GM12878 (cell line): Measurements from ENCODE around the gene CAMTA2. TPM values are rescaled to one million over a fixed set of nuclear protein-coding genes. Genes with fewer than 3 reads are reported as not detected.

ENCODE experiments used
- ATAC-seq: fragments of 200-7000 bp; cut with Tn5 transposase; 3 replicates; pipeline ENCODE4 v1.9.1; 2020; ENCODE audit warnings: mild to moderate bottlenecking, moderate library complexity
- BruUV-seq: library from RNA; stranded (reverse); fragments of 400-500 nt; replicated peaks from 2 replicates; lab custom pipeline; 2021; lab: Mats Ljungman, UMichigan
- CTCF ChIA-PET: fragments of 300-600 bp; sonication (Branson Sonifier 250); formaldehyde crosslinking; extraction: SDS; loops from one replicate; lab custom pipeline; 2021; ENCODE audit warnings: inconsistent platforms; lab: Yijun Ruan, JAX
- POLR2A ChIA-PET: fragments of 350-600 bp; formaldehyde crosslinking; extraction: SDS; loops from one replicate; lab custom pipeline; 2021; ENCODE audit warnings: inconsistent platforms; lab: Charles Lee
- RAD21 ChIA-PET: fragments of 300-600 bp; sonication (Branson Sonifier 250); formaldehyde crosslinking; loops from one replicate; lab custom pipeline; 2023; ENCODE audit warnings: antibody characterized with exemption; ENCODE audit not compliant: unreplicated experiment; lab: Charles Lee
- SMC1A ChIA-PET: fragments of 300-600 bp; sonication (Branson Sonifier 250); formaldehyde crosslinking; loops from one replicate; lab custom pipeline; 2023; ENCODE audit not compliant: unreplicated experiment, uncharacterized antibody; lab: Charles Lee
- DNase-seq: peaks from one replicate; pipeline ENCODE4 v3.0.0-alpha.2; 2011; ENCODE audit warnings: low read depth, low spot score
- FAIRE-seq: peaks from 3 replicates; lab custom pipeline; 2011; peaks lifted over from hg19 to GRCh38; lab: Jason Lieb, UNC
- H2AFZ ChIP-seq: 2 replicates; pipeline ENCODE4 v1.6.0; 2011; ENCODE audit warnings: low read depth, low read length, control low read depth; ENCODE audit not compliant: control insufficient read depth
- H3K27ac ChIP-seq: 2 replicates; pipeline ENCODE4 v1.5.1; 2011; ENCODE audit warnings: control low read depth; ENCODE audit not compliant: control insufficient read depth, insufficient read depth
- H3K27me3 ChIP-seq, 2 experiments: replicated peaks in 1 of 2; 2 replicates each; pipeline versions ENCODE4 v1.6.0 to v1.6.1; 2011; ENCODE audit warnings: low read length in 1 of 2; ENCODE audit not compliant: control insufficient read depth in 2 of 2, insufficient read depth in 2 of 2
- H3K36me3 ChIP-seq, 2 experiments: 2 replicates each; pipeline ENCODE4 v1.5.1; 2011; ENCODE audit warnings: low read length in 1 of 2; ENCODE audit not compliant: control insufficient read depth in 2 of 2, insufficient read depth in 2 of 2
- H3K4me1 ChIP-seq: 2 replicates; pipeline ENCODE4 v1.6.1; 2011; ENCODE audit warnings: mild to moderate bottlenecking, low read length, moderate library complexity, mixed read lengths; ENCODE audit not compliant: control insufficient read depth, insufficient read depth
- H3K4me2 ChIP-seq: 2 replicates; pipeline ENCODE4 v1.6.0; 2011; ENCODE audit warnings: control low read depth; ENCODE audit not compliant: control insufficient read depth, insufficient read depth
- H3K4me3 ChIP-seq: fragments of 200-600 bp; sonication (generic); 2 replicates; pipeline ENCODE4 v1.5.1; 2016
- H3K79me2 ChIP-seq: 2 replicates; pipeline ENCODE4 v1.6.0; 2011; ENCODE audit warnings: low read length; ENCODE audit not compliant: control insufficient read depth, insufficient read depth
- H3K9ac ChIP-seq: 2 replicates; pipeline ENCODE4 v1.8.0; 2011; ENCODE audit warnings: low read length, control low read depth, mixed read lengths; ENCODE audit not compliant: control insufficient read depth, insufficient read depth
- H3K9me3 ChIP-seq: replicated peaks from 3 replicates; pipeline ENCODE4 v1.5.1; 2011; ENCODE audit warnings: mild to moderate bottlenecking, low read length; ENCODE audit not compliant: control insufficient read depth, insufficient read depth
- H4K20me1 ChIP-seq: 2 replicates; pipeline ENCODE4 v1.6.0; 2011; ENCODE audit not compliant: control insufficient read depth, insufficient read depth
- CBX3 ChIP-seq: fragments of 200-600 bp; sonication (generic); IDR thresholded peaks from 2 replicates; pipeline ENCODE4 v1.6.1; 2016; ENCODE audit warnings: low read depth, borderline replicate concordance
- CTCF ChIP-seq, 3 experiments: IDR thresholded peaks in 2 of 3; conservative IDR thresholded peaks in 1 of 3; 2 replicates each; pipeline ENCODE4 v1.5.1; 2011; ENCODE audit warnings: low read depth in 3 of 3, low read length in 3 of 3, mild to moderate bottlenecking in 3 of 3, control low read depth in 2 of 3, moderate library complexity in 2 of 3, inconsistent platforms in 1 of 3, mixed read lengths in 1 of 3; ENCODE audit not compliant: control insufficient read depth in 2 of 3, insufficient read depth in 1 of 3; ENCODE audit errors: extremely low read depth in 1 of 3
- E2F4 ChIP-seq: IDR thresholded peaks from 2 replicates; pipeline ENCODE4 v1.6.1; 2012; ENCODE audit warnings: low read depth, low read length, improper control_type of control experiment
- EP300 ChIP-seq, 2 experiments: fragments of 150-350 bp in 1 of 2; IDR thresholded peaks; 2 replicates each; pipeline ENCODE4 v1.6.1; 2011 to 2012; ENCODE audit warnings: low read depth in 2 of 2, low read length in 2 of 2, borderline replicate concordance in 1 of 2, improper control_type of control experiment in 1 of 2, inconsistent platforms in 1 of 2; ENCODE audit not compliant: control insufficient read depth in 1 of 2
- GATAD2B ChIP-seq: fragments of 450-650 bp; conservative IDR thresholded peaks from 2 replicates; pipeline ENCODE4 v1.6.1; 2017; ENCODE audit warnings: low read depth, mild to moderate bottlenecking, moderate library complexity
- KDM1A ChIP-seq: fragments of 200-600 bp; sonication (generic); IDR thresholded peaks from 2 replicates; pipeline ENCODE4 v1.6.1; 2016; ENCODE audit warnings: borderline replicate concordance
- KLF5 ChIP-seq: fragments of 450-650 bp; IDR thresholded peaks from 2 replicates; pipeline ENCODE4 v1.6.1; 2014; ENCODE audit warnings: mild to moderate bottlenecking; ENCODE audit not compliant: partially characterized antibody
- LARP7 ChIP-seq: fragments of 450-650 bp; IDR thresholded peaks from 2 replicates; pipeline ENCODE4 v1.6.1; 2017; ENCODE audit warnings: mild to moderate bottlenecking
- NR2C2 ChIP-seq: IDR thresholded peaks from 2 replicates; pipeline ENCODE4 v1.6.1; 2011; ENCODE audit warnings: borderline replicate concordance, low read depth; ENCODE audit not compliant: control insufficient read depth, insufficient read length
- PAX8 ChIP-seq: fragments of 450-650 bp; IDR thresholded peaks from 2 replicates; pipeline ENCODE4 v1.6.1; 2017; ENCODE audit warnings: mild to moderate bottlenecking, moderate library complexity
- POLR2AphosphoS5 ChIP-seq: IDR thresholded peaks from 2 replicates; pipeline ENCODE4 v1.6.1; 2011; ENCODE audit warnings: mild to moderate bottlenecking, low read length, inconsistent platforms
- RAD21 ChIP-seq: IDR thresholded peaks from 2 replicates; pipeline ENCODE4 v1.6.1; 2011; ENCODE audit warnings: mild to moderate bottlenecking, low read depth, low read length, moderate library complexity; ENCODE audit not compliant: insufficient read depth
- SREBF2 ChIP-seq: IDR thresholded peaks from 2 replicates; pipeline ENCODE4 v1.6.1; 2012; ENCODE audit warnings: mild to moderate bottlenecking, low read length
- TBL1XR1 ChIP-seq: IDR thresholded peaks from 2 replicates; pipeline ENCODE4 v1.6.1; 2012; ENCODE audit warnings: low read depth, low read length, improper control_type of control experiment
- ZNF207 ChIP-seq: fragments of 450-650 bp; IDR thresholded peaks from 2 replicates; pipeline ENCODE4 v1.6.1; 2014; ENCODE audit warnings: antibody characterized with exemption, mild to moderate bottlenecking, borderline replicate concordance
- WGBS: methylation state at CpG from one replicate; pipeline ENCODE4 v1.1.6; 2016; ENCODE audit warnings: low lambda C conversion rate; ENCODE audit not compliant: insufficient replicate concordance, insufficient coverage; ENCODE audit errors: missing lambda C conversion rate; 5-methylcytosine and 5-hydroxymethylcytosine counted together
- in situ Hi-C: fragments of 300-500 bp; cut with MboI; formaldehyde crosslinking; loops from 9 replicates; pipeline ENCODE4 v1.14.3; 2018; ENCODE audit warnings: mixed read lengths
- intact Hi-C: fragments of 100-400 bp; cut with micrococcal nuclease; formaldehyde crosslinking; loops from one replicate; pipeline ENCODE4 v1.14.2; 2022; ENCODE audit not compliant: unreplicated experiment
- polyA plus RNA-seq, 11 experiments: library from polyadenylated mRNA; depleted of rRNA in 4 of 11; unstranded in 6 of 11; stranded (reverse) in 5 of 11; fragments of >200 nt; fragmentation: Nextera tagmentation in 4 of 11; fragmentation: Illumina TruSeq in 1 of 11; extraction: Ambion mirVana in 4 of 11; extraction: Trizol in 1 of 11; gene quantifications; 1 replicate in 1 of 11; 2 replicates in 10 of 11; pipeline versions ENCODE4 v1.2.1 to v1.2.3, GENCODE V29; 2011 to 2016; ENCODE audit warnings: inconsistent platforms in 2 of 11, missing spikeins in 2 of 11, low read depth in 1 of 11
- total RNA-seq, 4 experiments: library from RNA; depleted of rRNA in 3 of 4; stranded (reverse); fragments of >200 nt in 3 of 4; fragmentation: Illumina TruSeq in 1 of 4; extraction: Trizol in 1 of 4; gene quantifications; 2 replicates each; pipeline versions ENCODE4 v1.2.1 to v1.2.3, GENCODE V29; 2013 to 2021
- TF ChIP-seq, protein P1 (sequence below): fragments of 150-350 bp; IDR thresholded peaks from 2 replicates; pipeline ENCODE4 v1.6.1; 2014; ENCODE audit warnings: mild to moderate bottlenecking, low read depth, low read length
- TF ChIP-seq, protein P2 (sequence below): fragments of 450-650 bp; conservative IDR thresholded peaks from 2 replicates; pipeline ENCODE4 v1.6.1; 2017; ENCODE audit warnings: mild to moderate bottlenecking, moderate library complexity

CAMTA2 gene
- total and polyA plus RNA-seq, 10 of the 15 experiments (the other 5 are each of a cell fraction or from before 2014, with no cell fraction given): 0.42 to 29.3 (median 11.2) TPM

GRCh38 chr17:4947010-4947410 lies 40.5 kb downstream of the CAMTA2 start:
- Histone ChIP-seq H3K4me3 (peak overlapping the region; percentile 96), H3K79me2 (peaks cover 77% of the 10 kb centered on the region), H3K9ac (peak overlapping the region; percentile 100), H3K9me3 (no peaks in the 10 kb centered on the region), H3K36me3 (peaks cover 20% of the 10 kb centered on the region in 2 experiments), H3K4me1 (peaks cover 51% of the 10 kb centered on the region), H3K4me2 (peak overlapping the region; percentile 55), H4K20me1 (peaks cover 5% of the 10 kb centered on the region), H3K27me3 (no peaks in the 10 kb centered on the region), H3K27ac (peak overlapping the region; percentile 100), H2AFZ (no peak overlapping the region)
- ChIA-PET RAD21 (interaction anchor here (0.7 to 9.8 kb wide), 5 partner anchors 7 to 44 kb away, joined by 3 to 73 read pairs (median 4); partner anchors contain the start of genes CAMTA2, CHRNE, RNF167 and SLC25A11), SMC1A (interaction anchor here (7.1 kb wide), 1 partner anchor 20 kb away, joined by 50 read pairs; the partner anchor contains the start of gene SPAG7), POLR2A (interaction anchor here (0.8 to 17.5 kb wide), 3 partner anchors 19 to 115 kb away, joined by 4 to 272 read pairs (median 5); partner anchors contain the start of genes INCA1, KIF1C and SPAG7), CTCF (interaction anchor here (1.0 to 3.3 kb wide), 3 partner anchors 19 to 38 kb away, joined by 4 to 13 read pairs (median 12); partner anchors contain the start of gene SPAG7)
- BruUV-seq: no TSS peak
- intact Hi-C loops: no loop called here
- no peak for ATAC-seq
- DNase-seq: no peak
- no peak for FAIRE-seq
- in situ Hi-C loops: no loop called here
- 0% methylated on average over 6 of the region's 7 CpGs for WGBS
- no peak for TF ChIP-seq GATAD2B
- peak; percentile 51 for TF ChIP-seq POLR2AphosphoS5
- no peak for TF ChIP-seq RAD21
- no peak for TF ChIP-seq PAX8
- no peak for TF ChIP-seq CTCF (IDR thresholded peaks at IDR 0.05 in 2 of 3, conservative IDR thresholded peaks at IDR 0.05 in 1 of 3; ENCODE audit: control insufficient read depth in 2 of 3, extremely low read depth in 1 of 3, insufficient read depth in 1 of 3, low read depth in 3 of 3, low read length in 3 of 3)
- 0 out of 2 replicates have a peak, but pooled peaks have one; percentile 22 for TF ChIP-seq LARP7
- no peak for TF ChIP-seq CBX3
- no peak for TF ChIP-seq NR2C2
- no peak for TF ChIP-seq SREBF2
- TF ChIP-seq KLF5: no peak
- 0 out of 2 replicates have a peak, but pooled peaks have one; percentile 34 for TF ChIP-seq TBL1XR1
- TF ChIP-seq, protein P1, sequence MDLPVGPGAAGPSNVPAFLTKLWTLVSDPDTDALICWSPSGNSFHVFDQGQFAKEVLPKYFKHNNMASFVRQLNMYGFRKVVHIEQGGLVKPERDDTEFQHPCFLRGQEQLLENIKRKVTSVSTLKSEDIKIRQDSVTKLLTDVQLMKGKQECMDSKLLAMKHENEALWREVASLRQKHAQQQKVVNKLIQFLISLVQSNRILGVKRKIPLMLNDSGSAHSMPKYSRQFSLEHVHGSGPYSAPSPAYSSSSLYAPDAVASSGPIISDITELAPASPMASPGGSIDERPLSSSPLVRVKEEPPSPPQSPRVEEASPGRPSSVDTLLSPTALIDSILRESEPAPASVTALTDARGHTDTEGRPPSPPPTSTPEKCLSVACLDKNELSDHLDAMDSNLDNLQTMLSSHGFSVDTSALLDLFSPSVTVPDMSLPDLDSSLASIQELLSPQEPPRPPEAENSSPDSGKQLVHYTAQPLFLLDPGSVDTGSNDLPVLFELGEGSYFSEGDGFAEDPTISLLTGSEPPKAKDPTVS: no peak
- no peak for TF ChIP-seq EP300 (IDR thresholded peaks at IDR 0.05; ENCODE audit: borderline replicate concordance in 1 of 2, control insufficient read depth in 1 of 2, low read depth in 2 of 2, low read length in 2 of 2)
- no peak for TF ChIP-seq KDM1A
- TF ChIP-seq E2F4: no peak
- TF ChIP-seq, protein P2, sequence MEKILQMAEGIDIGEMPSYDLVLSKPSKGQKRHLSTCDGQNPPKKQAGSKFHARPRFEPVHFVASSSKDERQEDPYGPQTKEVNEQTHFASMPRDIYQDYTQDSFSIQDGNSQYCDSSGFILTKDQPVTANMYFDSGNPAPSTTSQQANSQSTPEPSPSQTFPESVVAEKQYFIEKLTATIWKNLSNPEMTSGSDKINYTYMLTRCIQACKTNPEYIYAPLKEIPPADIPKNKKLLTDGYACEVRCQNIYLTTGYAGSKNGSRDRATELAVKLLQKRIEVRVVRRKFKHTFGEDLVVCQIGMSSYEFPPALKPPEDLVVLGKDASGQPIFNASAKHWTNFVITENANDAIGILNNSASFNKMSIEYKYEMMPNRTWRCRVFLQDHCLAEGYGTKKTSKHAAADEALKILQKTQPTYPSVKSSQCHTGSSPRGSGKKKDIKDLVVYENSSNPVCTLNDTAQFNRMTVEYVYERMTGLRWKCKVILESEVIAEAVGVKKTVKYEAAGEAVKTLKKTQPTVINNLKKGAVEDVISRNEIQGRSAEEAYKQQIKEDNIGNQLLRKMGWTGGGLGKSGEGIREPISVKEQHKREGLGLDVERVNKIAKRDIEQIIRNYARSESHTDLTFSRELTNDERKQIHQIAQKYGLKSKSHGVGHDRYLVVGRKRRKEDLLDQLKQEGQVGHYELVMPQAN: no peak
- no peak for TF ChIP-seq ZNF207
